ENCODE results near the gene JAG2. TPM values are rescaled to one million over a fixed set of nuclear protein-coding genes. Genes with fewer than 3 reads are reported as not detected.

JAG2 gene
- total RNA-seq (2021; fragmentation: NEBNext Ultra II Directional; extraction: Animal tissue kit (Norgen Biotek cat#: 25700)) = under 1 TPM; 0.23 to 0.76 (median 0.42) TPM
- long read RNA-seq = 0 reads

GRCh38 chr14:105168496-105168978 is at the start of gene JAG2:
TSS of gene JAG2 (minus strand) at chr14:105168776. CDS start at chr14:105168420, 356 bp downstream.
- Mint-ChIP-seq H3K27me3 (ENCODE audit: insufficient read depth) (peaks cover 19% of the 10 kb centered on the region), H3K4me1 (ENCODE audit: low read depth) (no peaks in the 10 kb centered on the region), H3K36me3 (ENCODE audit: low read depth) (no peaks in the 10 kb centered on the region), H3K4me3 (peak within 1 kb of the TSS; percentile 20; the same call in 1 of the 2 replicates), H3K9me3 (no peaks in the 10 kb centered on the region), H3K27ac (no peak within 1 kb of the TSS)
- DNase-seq = no peak
- no peak for TF ChIP-seq CTCF (IDR thresholded peaks at IDR 0.05)

- Mint-ChIP-seq H3K4me3 (no peak overlapping the region), H3K27ac (no peak overlapping the region), H3K27me3 (ENCODE audit: insufficient read depth) (0 out of 2 replicates have a peak, but pooled peaks cover 2% of the 10 kb centered on the region), H3K4me1 (ENCODE audit: low read depth) (no peaks in the 10 kb centered on the region), H3K36me3 (ENCODE audit: low read depth) (peaks cover 12% of the 10 kb centered on the region), H3K9me3 (no peaks in the 10 kb centered on the region)
- no peak for TF ChIP-seq CTCF (IDR thresholded peaks at IDR 0.05)
- no peak for DNase-seq
These were observed 49.2 kb upstream of the JAG2 start for GRCh38 chr14:105217774-105218173.

- no peak for DNase-seq
- H3K9me3 Mint-ChIP-seq = no peaks in the 10 kb centered on the region
- H3K36me3 Mint-ChIP-seq (ENCODE audit: low read depth) = peaks cover 12% of the 10 kb centered on the region
- H3K4me3 Mint-ChIP-seq = no peak overlapping the region
- TF ChIP-seq CTCF (IDR thresholded peaks at IDR 0.05) = no peak
- H3K27me3 Mint-ChIP-seq (ENCODE audit: insufficient read depth) = peaks cover 2% of the 10 kb centered on the region; the same call in 1 of the 2 replicates
- H3K27ac Mint-ChIP-seq = no peak overlapping the region
- H3K4me1 Mint-ChIP-seq (ENCODE audit: low read depth) = no peaks in the 10 kb centered on the region
These were observed 48.1 kb upstream of the JAG2 start for GRCh38 chr14:105216490-105217247.

- no peaks in the 10 kb centered on the region for H3K9me3 Mint-ChIP-seq
- H3K27ac Mint-ChIP-seq = no peak overlapping the region
- peaks cover 12% of the 10 kb centered on the region for H3K36me3 Mint-ChIP-seq (ENCODE audit: low read depth)
- H3K27me3 Mint-ChIP-seq (ENCODE audit: insufficient read depth) = peaks cover 2% of the 10 kb centered on the region; the same call in 1 of the 2 replicates
- H3K4me3 Mint-ChIP-seq = no peak overlapping the region
- no peaks in the 10 kb centered on the region for H3K4me1 Mint-ChIP-seq (ENCODE audit: low read depth)
- TF ChIP-seq CTCF (IDR thresholded peaks at IDR 0.05) = no peak
- no peak for DNase-seq
These were observed 47.0 kb upstream of the JAG2 start for GRCh38 chr14:105215602-105216001.

- Mint-ChIP-seq H3K4me1 (ENCODE audit: low read depth) (no peaks in the 10 kb centered on the region), H3K4me3 (no peak overlapping the region), H3K27me3 (ENCODE audit: insufficient read depth) (peaks cover 2% of the 10 kb centered on the region; the same call in 1 of the 2 replicates), H3K36me3 (ENCODE audit: low read depth) (peaks cover 11% of the 10 kb centered on the region), H3K9me3 (no peaks in the 10 kb centered on the region), H3K27ac (no peak overlapping the region)
- no peak for TF ChIP-seq CTCF (IDR thresholded peaks at IDR 0.05)
- DNase-seq = no peak
These were observed 45.8 kb upstream of the JAG2 start for GRCh38 chr14:105214324-105214915.
